T-cell (primary cell): ENCODE results near the gene AMIGO3. TPM values are rescaled to one million over a fixed set of nuclear protein-coding genes. Genes with fewer than 3 reads are reported as not detected.

Experiments
- ATAC-seq, 4 experiments: fragments of 200-7000 bp in 3 of 4; fragments of 150-1000 bp in 1 of 4; cut with Tn5 transposase; replicated peaks in 1 of 4; 1 replicate in 3 of 4; 2 replicates in 1 of 4; pipeline ENCODE4 v1.10.0; 2021; ENCODE audit warnings: moderate library complexity in 3 of 4, mild to moderate bottlenecking in 2 of 4, moderate number of reproducible peaks in 1 of 4
- CTCF ChIA-PET, 2 donors: fragments of 300-600 bp; sonication (Branson Sonifier 250); formaldehyde crosslinking; loops; one replicate each; lab custom pipeline; 2022; ENCODE audit warnings: antibody characterized with exemption in 2 of 2; lab: Charles Lee
- POLR2A ChIA-PET, 2 donors: fragments of 300-600 bp; sonication (Branson Sonifier 250); formaldehyde crosslinking; loops; one replicate each; lab custom pipeline; 2022; ENCODE audit warnings: antibody characterized with exemption in 2 of 2; lab: Charles Lee
- DNase-seq, 35 experiments: peaks; one replicate each; pipeline versions ENCODE4 v3.0.0 to v3.0.0-alpha.2; 2013 to 2023
- H3K27ac ChIP-seq: one replicate; pipeline ENCODE4 v1.5.1; 2013; ENCODE audit warnings: low read length
- H3K27me3 ChIP-seq, 2 experiments: replicated peaks in 1 of 2; 1 replicate in 1 of 2; 2 replicates in 1 of 2; pipeline versions ENCODE4 v1.6.1 to v1.7.0; 2013; ENCODE audit warnings: low read length in 1 of 2, mixed read lengths in 1 of 2; ENCODE audit not compliant: control insufficient read depth in 2 of 2, insufficient read depth in 2 of 2; ENCODE audit errors: extremely low read depth in 1 of 2
- H3K36me3 ChIP-seq, 2 donors: 1 replicate in 1 of 2; 2 replicates in 1 of 2; pipeline versions ENCODE4 v1.6.1 to v1.7.0; 2013; ENCODE audit warnings: low read length in 1 of 2; ENCODE audit not compliant: control insufficient read depth in 2 of 2, insufficient read depth in 1 of 2; ENCODE audit errors: extremely low read depth in 1 of 2
- H3K4me1 ChIP-seq, 2 experiments: 1 replicate in 1 of 2; 2 replicates in 1 of 2; pipeline versions ENCODE4 v1.6.1 to v1.7.0; 2013; ENCODE audit warnings: low read length in 2 of 2, mixed read lengths in 1 of 2; ENCODE audit not compliant: insufficient read depth in 2 of 2, control insufficient read depth in 1 of 2; ENCODE audit errors: extremely low read depth in 1 of 2
- H3K4me3 ChIP-seq, 2 donors: 1 replicate in 1 of 2; 2 replicates in 1 of 2; pipeline versions ENCODE4 v1.5.1 to v1.7.0; 2013; ENCODE audit warnings: mild to moderate bottlenecking in 2 of 2, low read length in 1 of 2, moderate library complexity in 1 of 2; ENCODE audit not compliant: control insufficient read depth in 1 of 2; ENCODE audit errors: extremely low read depth in 1 of 2
- H3K9me3 ChIP-seq: 2 replicates; pipeline ENCODE4 v1.7.0; 2013
- H3K27ac Mint-ChIP-seq, 2 donors: one replicate each; pipeline ENCODE4 v1.8.0; 2020 to 2021; ENCODE audit warnings: mild to moderate bottlenecking in 2 of 2, mixed read lengths in 2 of 2
- H3K27me3 Mint-ChIP-seq, 2 donors: one replicate each; pipeline ENCODE4 v1.8.0; 2021 to 2022; ENCODE audit warnings: mixed read lengths in 2 of 2
- H3K36me3 Mint-ChIP-seq: one replicate; pipeline ENCODE4 v1.8.0; 2021; ENCODE audit warnings: mixed read lengths
- H3K4me1 Mint-ChIP-seq, 3 donors: one replicate each; pipeline ENCODE4 v1.8.0; 2020 to 2022; ENCODE audit warnings: mixed read lengths in 3 of 3, mild to moderate bottlenecking in 1 of 3
- H3K4me3 Mint-ChIP-seq, 3 donors: one replicate each; pipeline ENCODE4 v1.8.0; 2020 to 2022; ENCODE audit warnings: mild to moderate bottlenecking in 3 of 3, mixed read lengths in 3 of 3, moderate library complexity in 3 of 3
- H3K9me3 Mint-ChIP-seq, 3 donors: one replicate each; pipeline ENCODE4 v1.8.0; 2020 to 2022; ENCODE audit warnings: mixed read lengths in 3 of 3
- whole genome bisulfite sequencing: methylation state at CpG from one replicate; pipeline ENCODE4 v1.1.5; 2013; ENCODE audit warnings: missing lambda C conversion rate; ENCODE audit not compliant: insufficient coverage; 5-methylcytosine and 5-hydroxymethylcytosine counted together
- total RNA-seq, 35 experiments: library from RNA in 6 of 35; stranded (reverse) in 6 of 35; fragments of 120-200 nt in 1 of 35; gene quantifications; one replicate each; pipeline versions ENCODE4 v1.2.1 to v1.2.4 and lab custom pipeline; 2013 to 2026

Gene AMIGO3
- total RNA-seq, 5 donors from 2014 or later (not counting 1 experiment from before 2014, with no cell fraction given) = 0.20 to 1.4 (median 0.26) TPM; not detected in 2

- H3K4me3 ChIP-seq = no peak overlapping the region
- Mint-ChIP-seq H3K36me3 (peaks cover 11% of the 10 kb centered on the region), H3K4me1 (peaks cover 32 to 35% (median 33%) of the 10 kb centered on the region in 3 donors), H3K4me3 (peak overlapping the region; percentile 52 to 77 (median 65)), H3K27ac (peak overlapping the region; percentile 86 to 87), H3K9me3 (no peaks in the 10 kb centered on the region), H3K27me3 (no peaks in the 10 kb centered on the region)
- ATAC-seq (no peak), DNase-seq (peak; percentile 29 to 84 (median 60))
- ChIA-PET POLR2A (interaction anchor here (0.6 to 0.7 kb wide), 2 partner anchors 95 to 664 kb away, joined by 3 to 4 read pairs; partner anchors contain the start of gene WDR6 (in 1 of the 2)), CTCF (interaction anchor here (0.6 to 3.3 kb wide), 11 partner anchors 11 to 1861 kb away, joined by 3 to 66 read pairs (median 7); no protein-coding TSS in a partner anchor)
- WGBS = 45% methylated on average over 8 of the region's 11 CpGs
- H3K4me1 ChIP-seq = peaks cover 12 to 30% of the 10 kb centered on the region in 2 experiments
- H3K27ac ChIP-seq = no peak overlapping the region
- H3K27me3 ChIP-seq = peaks cover 0 to 6% of the 10 kb centered on the region in 2 experiments
- no peaks in the 10 kb centered on the region for H3K9me3 ChIP-seq
- peaks cover under 1 to 11% of the 10 kb centered on the region in 2 donors for H3K36me3 ChIP-seq
These were observed 47.9 kb downstream of the AMIGO3 start for GRCh38 chr3:49671291-49672288.

DNA sequence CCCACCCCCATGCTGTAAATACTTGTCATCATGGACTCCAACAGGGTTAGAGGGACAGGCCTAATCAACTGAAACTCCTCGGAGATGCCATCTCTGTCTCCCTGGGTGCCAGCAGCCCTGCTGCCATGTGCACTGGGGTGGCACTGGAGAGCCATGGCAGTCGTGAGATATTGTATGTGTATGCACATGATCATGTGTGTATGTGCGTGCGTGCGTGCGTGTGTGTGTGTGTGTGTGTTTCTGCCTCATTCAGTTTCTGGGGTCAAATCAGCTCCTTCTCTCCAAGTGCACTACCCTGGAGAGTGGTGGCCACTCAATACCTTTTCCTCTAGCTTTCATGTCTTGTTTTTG, 48.6 kb downstream of the AMIGO3 start:
- peak overlapping the region in 1 of 2 donors; percentile 28 for H3K27ac Mint-ChIP-seq
- WGBS = 86% methylated on average over 1 of the region's 6 CpGs

DNA sequence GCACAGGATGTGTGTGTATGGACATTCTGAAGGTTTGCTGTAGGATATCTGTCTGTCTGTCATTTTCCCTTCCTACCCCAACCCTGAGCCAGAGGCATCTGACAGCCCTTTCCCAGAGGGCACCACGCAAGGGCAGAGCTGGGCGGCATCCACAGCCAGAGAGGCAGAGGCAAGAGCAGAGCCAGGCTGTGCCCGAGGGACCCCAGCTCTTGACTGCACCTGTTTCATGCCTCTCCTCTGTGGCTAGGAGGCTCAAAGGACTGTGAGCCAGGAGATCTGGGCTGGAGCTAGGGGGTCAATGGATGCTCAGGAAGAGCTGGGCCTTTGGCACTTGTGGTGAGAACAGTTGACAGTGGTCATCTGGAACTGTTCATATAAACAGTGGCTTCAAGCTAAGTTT, 50.1 kb downstream of the AMIGO3 start:
- H3K4me1 Mint-ChIP-seq = peaks cover 13 to 23% (median 15%) of the 10 kb centered on the region in 3 donors
- H3K27me3 Mint-ChIP-seq = peaks cover 0 to 2% of the 10 kb centered on the region in 2 donors
- H3K4me3 Mint-ChIP-seq = no peak overlapping the region
- Histone ChIP-seq H3K4me3 (no peak overlapping the region), H3K9me3 (no peaks in the 10 kb centered on the region), H3K27ac (no peak overlapping the region), H3K4me1 (peaks cover 4 to 9% of the 10 kb centered on the region in 2 experiments), H3K27me3 (peaks cover 0 to 20% of the 10 kb centered on the region in 2 experiments), H3K36me3 (no peaks in the 10 kb centered on the region)
- H3K27ac Mint-ChIP-seq = no peak overlapping the region
- DNase-seq (no peak), ATAC-seq (no peak)
- CTCF ChIA-PET = interaction anchor here in 1 of 2 donors (1.2 kb wide), 1 partner anchor 130 kb away, joined by 6 read pairs; no protein-coding TSS in a partner anchor
- H3K9me3 Mint-ChIP-seq = no peaks in the 10 kb centered on the region
- POLR2A ChIA-PET = no interaction called here
- 78% methylated on average over 2 of the region's 3 CpGs for WGBS
- no peaks in the 10 kb centered on the region for H3K36me3 Mint-ChIP-seq

More for the DNA sequence above, 48.6 kb downstream of the AMIGO3 start:
- DNase-seq (no peak), ATAC-seq (no peak)
- H3K9me3 Mint-ChIP-seq = no peaks in the 10 kb centered on the region
- peaks cover 5% of the 10 kb centered on the region for H3K36me3 Mint-ChIP-seq
- no peak overlapping the region for H3K4me3 Mint-ChIP-seq
- Histone ChIP-seq H3K4me3 (no peak overlapping the region), H3K27me3 (peaks cover 0 to 7% of the 10 kb centered on the region in 2 experiments), H3K27ac (no peak overlapping the region), H3K36me3 (peaks cover 0 to 4% of the 10 kb centered on the region in 2 donors), H3K4me1 (peaks cover 10 to 23% of the 10 kb centered on the region in 2 experiments), H3K9me3 (no peaks in the 10 kb centered on the region)
- H3K27me3 Mint-ChIP-seq = no peaks in the 10 kb centered on the region
- CTCF ChIA-PET = interaction anchor here (1.1 to 3.3 kb wide), 4 partner anchors 22 to 133 kb away, joined by 6 to 66 read pairs (median 24); no protein-coding TSS in a partner anchor
- peaks cover 26 to 35% (median 28%) of the 10 kb centered on the region in 3 donors for H3K4me1 Mint-ChIP-seq
- POLR2A ChIA-PET = no interaction called here

DNA sequence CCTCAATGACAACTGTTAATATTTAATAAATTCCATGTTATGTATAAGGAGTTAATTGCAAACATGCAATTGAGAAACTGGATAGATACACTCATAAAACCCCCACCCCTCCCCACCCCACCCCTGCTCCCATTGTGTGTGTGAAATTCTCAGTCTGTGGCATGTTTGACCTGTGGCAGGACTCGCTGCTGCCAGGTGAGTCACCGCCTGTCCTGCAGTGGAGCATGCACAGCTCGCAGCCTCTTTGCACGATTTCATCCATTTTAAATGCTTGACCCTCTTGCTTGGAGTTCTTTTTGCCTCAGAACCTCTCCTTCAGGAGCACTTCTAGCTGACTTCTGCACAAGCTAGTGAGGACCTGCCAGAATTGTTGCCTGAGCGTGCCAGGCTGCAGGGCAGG, 50.6 kb downstream of the AMIGO3 start:
- peaks cover 0 to 2% of the 10 kb centered on the region in 2 donors for H3K27me3 Mint-ChIP-seq
- peaks cover 4 to 9% of the 10 kb centered on the region in 2 experiments for H3K4me1 ChIP-seq
- CTCF ChIA-PET = interaction anchor here in 1 of 2 donors (1.2 kb wide), 1 partner anchor 129 kb away, joined by 6 read pairs; no protein-coding TSS in a partner anchor
- POLR2A ChIA-PET = no interaction called here
- peaks cover 0 to 22% of the 10 kb centered on the region in 2 experiments for H3K27me3 ChIP-seq
- H3K9me3 Mint-ChIP-seq = no peaks in the 10 kb centered on the region
- no peaks in the 10 kb centered on the region for H3K9me3 ChIP-seq
- no peak overlapping the region for H3K4me3 Mint-ChIP-seq
- no peaks in the 10 kb centered on the region for H3K36me3 Mint-ChIP-seq
- peaks cover 13 to 22% (median 15%) of the 10 kb centered on the region in 3 donors for H3K4me1 Mint-ChIP-seq
- 75% methylated on average over 4 of the region's 5 CpGs for WGBS
- no peak overlapping the region for H3K27ac ChIP-seq
- H3K36me3 ChIP-seq = no peaks in the 10 kb centered on the region
- H3K4me3 ChIP-seq = no peak overlapping the region
- DNase-seq (no peak), ATAC-seq (no peak)
- peak overlapping the region in 1 of 2 donors; percentile 24 for H3K27ac Mint-ChIP-seq

GRCh38 chr3:49668414-49668797, 51.1 kb downstream of the AMIGO3 start:
- Mint-ChIP-seq H3K27ac (peak overlapping the region in 1 of 2 donors; percentile 1), H3K9me3 (no peaks in the 10 kb centered on the region), H3K36me3 (no peaks in the 10 kb centered on the region), H3K4me3 (no peak overlapping the region), H3K27me3 (peaks cover 0 to 2% of the 10 kb centered on the region in 2 donors), H3K4me1 (peaks cover 9 to 17% (median 11%) of the 10 kb centered on the region in 3 donors)
- no peak overlapping the region for H3K4me3 ChIP-seq
- CTCF ChIA-PET = no interaction called here
- no peak for DNase-seq
- peaks cover 4 to 5% of the 10 kb centered on the region in 2 experiments for H3K4me1 ChIP-seq
- peaks cover 0 to 23% of the 10 kb centered on the region in 2 experiments for H3K27me3 ChIP-seq
- H3K27ac ChIP-seq = no peak overlapping the region
- POLR2A ChIA-PET = no interaction called here
- H3K36me3 ChIP-seq = no peaks in the 10 kb centered on the region
- ATAC-seq = no peak
- H3K9me3 ChIP-seq = no peaks in the 10 kb centered on the region
- 62% methylated on average over 5 of the region's 5 CpGs for WGBS
